ENCODE measurements around the gene FFAR1. TPM values are rescaled to one million over a fixed set of nuclear protein-coding genes. Genes with fewer than 3 reads are reported as not detected.
A peak's percentile ranks its signal among the peaks of the same experiment; 100 is the strongest.

The FFAR1 gene
- total and polyA plus RNA-seq, 2 donors (not counting 1 experiment from before 2014, with no cell fraction given): 3.0 to 17.9 TPM

DNA sequence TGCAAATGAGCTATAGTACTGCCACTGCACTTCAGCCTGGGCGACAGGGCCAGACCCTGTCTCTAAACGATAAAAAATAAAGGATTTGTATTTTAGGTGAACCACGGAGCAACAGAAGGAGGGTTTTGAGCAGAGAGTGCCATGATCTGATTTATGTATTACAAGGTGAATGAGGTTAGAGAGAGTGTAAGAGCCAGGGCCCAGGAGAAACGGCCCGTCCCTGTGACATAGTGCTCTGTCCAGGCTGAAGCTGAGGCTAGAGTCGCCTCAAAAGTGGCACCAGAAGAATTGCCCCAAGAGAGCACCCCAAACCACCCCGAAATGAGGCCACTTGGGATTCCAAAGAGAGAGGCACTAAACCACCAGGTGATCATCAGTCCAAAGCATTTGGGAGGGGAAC is 38.8 kb upstream of the FFAR1 start:
- Mint-ChIP-seq H3K27me3 (no peaks in the 10 kb centered on the region), H3K4me3 (no peak overlapping the region), H3K9me3 (ENCODE audit: insufficient read depth) (no peaks in the 10 kb centered on the region), H3K4me1 (peaks cover 44% of the 10 kb centered on the region), H3K27ac (peak overlapping the region; percentile 23)
- no peak for ATAC-seq (ENCODE audit: low read depth)
- no peak for DNase-seq
- WGBS (ENCODE audit: insufficient coverage): 94% methylated on average over 7 of the region's 7 CpGs
- TF ChIP-seq, protein P1, sequence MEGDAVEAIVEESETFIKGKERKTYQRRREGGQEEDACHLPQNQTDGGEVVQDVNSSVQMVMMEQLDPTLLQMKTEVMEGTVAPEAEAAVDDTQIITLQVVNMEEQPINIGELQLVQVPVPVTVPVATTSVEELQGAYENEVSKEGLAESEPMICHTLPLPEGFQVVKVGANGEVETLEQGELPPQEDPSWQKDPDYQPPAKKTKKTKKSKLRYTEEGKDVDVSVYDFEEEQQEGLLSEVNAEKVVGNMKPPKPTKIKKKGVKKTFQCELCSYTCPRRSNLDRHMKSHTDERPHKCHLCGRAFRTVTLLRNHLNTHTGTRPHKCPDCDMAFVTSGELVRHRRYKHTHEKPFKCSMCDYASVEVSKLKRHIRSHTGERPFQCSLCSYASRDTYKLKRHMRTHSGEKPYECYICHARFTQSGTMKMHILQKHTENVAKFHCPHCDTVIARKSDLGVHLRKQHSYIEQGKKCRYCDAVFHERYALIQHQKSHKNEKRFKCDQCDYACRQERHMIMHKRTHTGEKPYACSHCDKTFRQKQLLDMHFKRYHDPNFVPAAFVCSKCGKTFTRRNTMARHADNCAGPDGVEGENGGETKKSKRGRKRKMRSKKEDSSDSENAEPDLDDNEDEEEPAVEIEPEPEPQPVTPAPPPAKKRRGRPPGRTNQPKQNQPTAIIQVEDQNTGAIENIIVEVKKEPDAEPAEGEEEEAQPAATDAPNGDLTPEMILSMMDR (IDR thresholded peaks at IDR 0.05): no peak
- TF ChIP-seq EZH2 (IDR thresholded peaks at IDR 0.05; ENCODE audit: borderline replicate concordance, insufficient read depth, low read depth, low read length, poor library complexity, severe bottlenecking): no peak
- no peak overlapping the region for H3K27ac ChIP-seq (ENCODE audit: low read length in 2 of 2)
- H3K9ac ChIP-seq (ENCODE audit: low read length): no peak overlapping the region
- POLR2A ChIA-PET: interaction anchor here (1.4 kb wide), 1 partner anchor 39 kb away, joined by 4 read pairs; the partner anchor contains the start of gene FFAR1
- H3K36me3 ChIP-seq (replicated peaks in 1 of 2; ENCODE audit: control extremely low read depth in 1 of 2, control insufficient read depth in 1 of 2, extremely low read depth in 1 of 2, insufficient read depth in 2 of 2, low read length in 1 of 2): no peaks in the 10 kb centered on the region
- no peak overlapping the region for H3K4me3 ChIP-seq (ENCODE audit: control extremely low read depth in 1 of 5, extremely low read depth in 1 of 5, insufficient read depth in 1 of 5, low read depth in 2 of 5, low read length in 4 of 5)
- H3K4me2 ChIP-seq (replicated peaks; ENCODE audit: low read depth, low read length, poor library complexity, severe bottlenecking): no peak overlapping the region
- intact Hi-C loops (cut with micrococcal nuclease): no loop called here
- H3K79me2 ChIP-seq (ENCODE audit: control insufficient read depth, insufficient read depth, low read length): peaks cover 47% of the 10 kb centered on the region
- CTCF ChIA-PET: interaction anchor here (0.7 to 5.0 kb wide), 4 partner anchors 12 to 44 kb away, joined by 3 to 35 read pairs (median 8); no protein-coding TSS in a partner anchor
- no peaks in the 10 kb centered on the region for H4K20me1 ChIP-seq (ENCODE audit: control insufficient read depth, insufficient read depth, low read length, poor library complexity, severe bottlenecking)
- no peaks in the 10 kb centered on the region for H3K27me3 ChIP-seq (replicated peaks in 1 of 4; ENCODE audit: control extremely low read depth in 1 of 4, control insufficient read depth in 3 of 4, insufficient read depth in 4 of 4, low read length in 3 of 4)
- peaks cover 29 to 57% of the 10 kb centered on the region in 2 donors for H3K4me1 ChIP-seq (ENCODE audit: control insufficient read depth in 2 of 2, insufficient read depth in 2 of 2, low read length in 2 of 2)
- H3K9me3 ChIP-seq (ENCODE audit: control extremely low read depth in 1 of 3, control insufficient read depth in 2 of 3, insufficient read depth in 1 of 3, low read length in 2 of 3): no peaks in the 10 kb centered on the region
- no peak overlapping the region for H2AFZ ChIP-seq (ENCODE audit: insufficient read depth, low read depth, low read length, poor library complexity, severe bottlenecking)

DNA sequence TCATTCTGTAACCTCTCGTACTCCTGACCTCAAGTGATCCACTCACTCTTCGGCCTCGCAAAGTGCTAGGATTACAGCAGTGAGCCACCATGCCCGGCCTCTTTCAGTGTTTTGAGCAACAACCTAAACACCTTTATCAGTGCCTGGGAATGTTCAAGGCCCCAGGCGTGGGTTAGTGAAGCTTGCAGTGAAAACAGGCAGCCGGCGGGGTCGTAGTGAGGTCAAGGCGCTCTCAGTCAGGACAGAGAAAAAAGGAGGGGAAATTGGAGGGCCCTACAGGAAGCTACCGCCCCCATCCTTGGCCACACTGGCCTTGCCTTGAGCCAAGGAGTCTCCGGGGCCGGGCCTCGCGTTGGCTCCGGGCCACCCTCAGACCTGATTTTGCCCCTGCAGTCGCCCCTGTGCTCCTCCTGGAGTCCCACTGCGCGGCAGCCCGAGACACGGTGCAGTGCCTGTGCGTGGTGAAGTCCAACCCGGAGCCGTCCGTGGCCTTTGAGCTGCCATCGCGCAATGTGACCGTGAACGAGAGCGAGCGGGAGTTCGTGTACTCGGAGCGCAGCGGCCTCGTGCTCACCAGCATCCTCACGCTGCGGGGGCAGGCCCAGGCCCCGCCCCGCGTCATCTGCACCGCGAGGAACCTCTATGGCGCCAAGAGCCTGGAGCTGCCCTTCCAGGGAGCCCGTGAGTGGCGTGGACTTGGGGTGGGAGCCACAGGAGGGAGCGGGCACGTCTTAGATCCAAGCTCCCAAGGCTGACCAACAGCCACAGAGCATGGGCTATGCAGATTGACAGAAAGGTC is 38.0 kb upstream of the FFAR1 start:
- Histone ChIP-seq H3K27ac (ENCODE audit: low read length in 2 of 2) (no peak overlapping the region), H3K9me3 (ENCODE audit: control extremely low read depth in 1 of 3, control insufficient read depth in 2 of 3, insufficient read depth in 1 of 3, low read length in 2 of 3) (no peaks in the 10 kb centered on the region), H3K79me2 (ENCODE audit: control insufficient read depth, insufficient read depth, low read length) (peaks cover 50% of the 10 kb centered on the region), H3K4me1 (ENCODE audit: control insufficient read depth in 2 of 2, insufficient read depth in 2 of 2, low read length in 2 of 2) (peaks cover 30 to 65% of the 10 kb centered on the region in 2 donors), H3K4me2 (replicated peaks; ENCODE audit: low read depth, low read length, poor library complexity, severe bottlenecking) (no peak overlapping the region), H3K9ac (ENCODE audit: low read length) (no peak overlapping the region), H3K36me3 (replicated peaks in 1 of 2; ENCODE audit: control extremely low read depth in 1 of 2, control insufficient read depth in 1 of 2, extremely low read depth in 1 of 2, insufficient read depth in 2 of 2, low read length in 1 of 2) (no peaks in the 10 kb centered on the region), H3K4me3 (ENCODE audit: control extremely low read depth in 1 of 5, extremely low read depth in 1 of 5, insufficient read depth in 1 of 5, low read depth in 2 of 5, low read length in 4 of 5) (no peak overlapping the region), H4K20me1 (ENCODE audit: control insufficient read depth, insufficient read depth, low read length, poor library complexity, severe bottlenecking) (no peaks in the 10 kb centered on the region), H3K27me3 (replicated peaks in 1 of 4; ENCODE audit: control extremely low read depth in 1 of 4, control insufficient read depth in 3 of 4, insufficient read depth in 4 of 4, low read length in 3 of 4) (no peaks in the 10 kb centered on the region), H2AFZ (ENCODE audit: insufficient read depth, low read depth, low read length, poor library complexity, severe bottlenecking) (no peak overlapping the region)
- 94% methylated on average over 41 of the region's 47 CpGs for WGBS (ENCODE audit: insufficient coverage)
- POLR2A ChIA-PET: no interaction called here
- H3K27ac Mint-ChIP-seq: no peak overlapping the region
- H3K4me1 Mint-ChIP-seq: peaks cover 51% of the 10 kb centered on the region
- no peak for DNase-seq
- intact Hi-C loops (cut with micrococcal nuclease): no loop called here
- no peak for ATAC-seq (ENCODE audit: low read depth)
- H3K27me3 Mint-ChIP-seq: no peaks in the 10 kb centered on the region
- CTCF ChIA-PET: no interaction called here
- no peak overlapping the region for H3K4me3 Mint-ChIP-seq
- no peak for TF ChIP-seq EZH2 (IDR thresholded peaks at IDR 0.05; ENCODE audit: borderline replicate concordance, insufficient read depth, low read depth, low read length, poor library complexity, severe bottlenecking)
- TF ChIP-seq, protein P1 (IDR thresholded peaks at IDR 0.05): no peak
- H3K9me3 Mint-ChIP-seq (ENCODE audit: insufficient read depth): no peaks in the 10 kb centered on the region
